ENCODE results near the gene PCDHGB3. TPM values are rescaled to one million over a fixed set of nuclear protein-coding genes. Genes with fewer than 3 reads are reported as not detected.
"Not testable (repeated sequence)": the region's sequence is repeated elsewhere in the genome, so short reads cannot be mapped to it uniquely, and the experiment has no call there.

Gene PCDHGB3
- total RNA-seq, 2 experiments from 2014 or later, result 5.8 to 6.3 TPM

DNA sequence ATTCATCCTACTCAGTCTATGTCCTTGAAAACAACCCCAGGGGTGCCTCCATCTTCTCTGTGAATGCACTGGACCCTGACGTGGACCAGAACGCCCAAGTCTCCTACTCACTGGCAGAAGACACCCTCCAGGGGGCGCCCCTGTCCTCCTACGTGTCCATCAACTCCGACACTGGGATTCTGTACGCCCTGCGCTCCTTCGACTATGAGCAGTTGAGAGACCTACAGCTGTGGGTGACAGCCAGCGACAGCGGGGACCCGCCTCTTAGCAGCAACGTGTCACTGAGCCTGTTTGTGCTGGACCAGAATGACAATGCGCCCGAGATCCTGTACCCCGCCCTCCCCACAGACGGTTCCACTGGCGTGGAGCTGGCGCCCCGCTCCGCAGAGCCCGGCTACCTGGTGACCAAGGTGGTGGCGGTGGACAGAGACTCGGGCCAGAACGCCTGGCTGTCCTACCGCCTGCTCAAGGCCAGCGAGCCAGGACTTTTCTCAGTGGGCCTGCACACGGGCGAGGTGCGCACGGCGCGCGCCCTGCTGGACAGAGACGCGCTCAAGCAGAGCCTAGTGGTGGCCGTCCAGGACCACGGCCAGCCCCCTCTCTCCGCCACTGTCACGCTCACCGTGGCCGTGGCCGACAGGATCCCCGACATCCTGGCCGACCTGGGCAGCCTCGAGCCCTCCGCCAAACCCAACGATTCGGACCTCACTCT is 5.6 kb downstream of the PCDHGB3 start:
- CTCF ChIA-PET (ENCODE audit: unreplicated experiment); BruUV-seq (replicated peaks); H3K4me2 ChIP-seq (ENCODE audit: low read length); H3K9me3 ChIP-seq (ENCODE audit: low read length); H3K4me1 ChIP-seq (ENCODE audit: insufficient read depth, low read length, poor library complexity, severe bottlenecking); H4K20me1 ChIP-seq (ENCODE audit: insufficient read depth, low read length); H3K4me3 ChIP-seq (ENCODE audit: low read depth, low read length, poor library complexity, severe bottlenecking); H3K27ac ChIP-seq (ENCODE audit: low read depth, low read length, poor library complexity, severe bottlenecking); H3K9me2 ChIP-seq (ENCODE audit: insufficient read depth, low read length); intact Hi-C loops (cut with micrococcal nuclease; ENCODE audit: unreplicated experiment); H2AFZ ChIP-seq (ENCODE audit: low read length); H3K79me2 ChIP-seq (ENCODE audit: insufficient read depth, low read depth, low read length); DNase-seq (ENCODE audit: low spot score): not testable (repeated sequence)
- TF ChIP-seq, protein P1, sequence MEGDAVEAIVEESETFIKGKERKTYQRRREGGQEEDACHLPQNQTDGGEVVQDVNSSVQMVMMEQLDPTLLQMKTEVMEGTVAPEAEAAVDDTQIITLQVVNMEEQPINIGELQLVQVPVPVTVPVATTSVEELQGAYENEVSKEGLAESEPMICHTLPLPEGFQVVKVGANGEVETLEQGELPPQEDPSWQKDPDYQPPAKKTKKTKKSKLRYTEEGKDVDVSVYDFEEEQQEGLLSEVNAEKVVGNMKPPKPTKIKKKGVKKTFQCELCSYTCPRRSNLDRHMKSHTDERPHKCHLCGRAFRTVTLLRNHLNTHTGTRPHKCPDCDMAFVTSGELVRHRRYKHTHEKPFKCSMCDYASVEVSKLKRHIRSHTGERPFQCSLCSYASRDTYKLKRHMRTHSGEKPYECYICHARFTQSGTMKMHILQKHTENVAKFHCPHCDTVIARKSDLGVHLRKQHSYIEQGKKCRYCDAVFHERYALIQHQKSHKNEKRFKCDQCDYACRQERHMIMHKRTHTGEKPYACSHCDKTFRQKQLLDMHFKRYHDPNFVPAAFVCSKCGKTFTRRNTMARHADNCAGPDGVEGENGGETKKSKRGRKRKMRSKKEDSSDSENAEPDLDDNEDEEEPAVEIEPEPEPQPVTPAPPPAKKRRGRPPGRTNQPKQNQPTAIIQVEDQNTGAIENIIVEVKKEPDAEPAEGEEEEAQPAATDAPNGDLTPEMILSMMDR (conservative IDR thresholded peaks at IDR 0.05; ENCODE audit: low read length), result peak; percentile 49
- H3K36me3 ChIP-seq (ENCODE audit: insufficient read depth, low read length), result peaks cover 11% of the 10 kb centered on the region; the same call in 1 of the 2 replicates
- POLR2A ChIA-PET, result interaction anchor here (0.6 kb wide), 1 partner anchor 321 kb away, joined by 3 read pairs; no protein-coding TSS in a partner anchor

DNA sequence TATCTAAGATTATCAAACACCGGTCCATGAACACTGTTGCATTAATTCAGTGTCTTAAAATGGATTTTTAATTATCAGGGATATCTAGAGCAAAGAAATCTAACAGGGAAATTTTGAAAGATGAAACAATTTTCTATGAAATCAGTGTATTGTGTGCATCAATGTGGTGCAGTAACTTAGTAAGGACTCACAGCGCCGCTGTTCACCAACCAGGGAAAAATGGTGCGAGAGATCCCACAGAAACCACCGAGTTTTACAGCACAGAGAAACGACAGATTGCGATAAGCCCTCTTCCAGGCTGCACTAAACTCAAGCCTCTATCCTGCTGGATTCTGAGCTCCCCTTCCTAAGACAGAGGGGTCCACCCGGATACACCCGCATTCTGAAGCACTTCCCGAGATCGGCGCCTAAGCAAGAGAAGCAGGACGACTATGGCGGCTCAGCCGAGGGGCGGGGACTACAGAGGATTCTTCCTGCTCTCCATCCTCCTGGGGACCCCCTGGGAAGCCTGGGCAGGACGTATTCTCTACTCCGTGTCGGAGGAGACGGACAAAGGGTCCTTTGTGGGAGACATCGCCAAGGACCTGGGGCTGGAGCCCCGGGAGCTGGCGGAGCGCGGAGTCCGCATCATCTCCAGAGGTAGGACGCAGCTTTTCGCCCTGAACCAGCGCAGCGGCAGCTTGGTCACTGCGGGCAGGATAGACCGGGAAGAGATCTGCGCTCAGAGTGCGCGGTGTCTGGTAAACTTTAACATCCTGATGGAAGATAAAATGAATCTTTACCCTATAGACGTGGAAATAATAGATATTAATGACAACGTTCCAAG is 12.6 kb downstream of the PCDHGB3 start, which contains the start of gene PCDHGA7:
PCDHGA7 (plus strand) TSS at position 274 of the 826 bp plus-strand sequence; CDS start at position 432, 158 bp downstream.
- Histone ChIP-seq H3K4me1 (ENCODE audit: insufficient read depth, low read length, poor library complexity, severe bottlenecking) (no peaks in the 10 kb centered on the region), H3K36me3 (ENCODE audit: insufficient read depth, low read length) (no peaks in the 10 kb centered on the region), H2AFZ (ENCODE audit: low read length) (peak within 1 kb of the TSS; percentile 57), H4K20me1 (ENCODE audit: insufficient read depth, low read length) (no peaks in the 10 kb centered on the region), H3K9me3 (ENCODE audit: low read length) (no peaks in the 10 kb centered on the region), H3K4me3 (ENCODE audit: low read depth, low read length, poor library complexity, severe bottlenecking) (peak within 1 kb of the TSS; percentile 68), H3K9me2 (ENCODE audit: insufficient read depth, low read length) (no peaks in the 10 kb centered on the region), H3K27ac (ENCODE audit: low read depth, low read length, poor library complexity, severe bottlenecking) (no peak within 1 kb of the TSS), H3K79me2 (ENCODE audit: insufficient read depth, low read depth, low read length) (no peaks in the 10 kb centered on the region), H3K4me2 (ENCODE audit: low read length) (peak within 1 kb of the TSS; percentile 61)
- TF ChIP-seq, protein P1 (conservative IDR thresholded peaks at IDR 0.05; ENCODE audit: low read length), result peak; percentile 76
- no peak for TF ChIP-seq EZH2phosphoT487 (IDR thresholded peaks at IDR 0.05; ENCODE audit: borderline replicate concordance, low read depth, low read length)
- CTCF ChIA-PET (ENCODE audit: unreplicated experiment), result interaction anchor here (0.7 kb wide), 2 partner anchors 33 to 181 kb away, joined by 3 to 5 read pairs; partner anchors contain the start of gene PCDHGB1
- DNase-seq (ENCODE audit: low spot score), result peak; percentile 59
- POLR2A ChIA-PET, result interaction anchor here (0.5 to 0.9 kb wide), 2 partner anchors 8 to 80 kb away, joined by 3 read pairs; no protein-coding TSS in a partner anchor
- intact Hi-C loops (cut with micrococcal nuclease; ENCODE audit: unreplicated experiment), result no loop called here
- TSS peak; percentile 35 for BruUV-seq (replicated peaks)
